WERI-Rb-1 (cell line): ENCODE results near the gene ZNF281.

Source experiments
- DNase-seq: peaks from one replicate; pipeline ENCODE4 v3.0.0-alpha.2; 2020
- H3K27ac ChIP-seq: fragments of 250-450 bp; sonication (Bioruptor Pico); 2 replicates; pipeline ENCODE4 v1.5.1; 2020; ENCODE audit warnings: mild to moderate bottlenecking, moderate library complexity
- H3K27me3 ChIP-seq: fragments of 250-450 bp; sonication (Bioruptor Pico); 2 replicates; pipeline ENCODE4 v1.5.1; 2021; ENCODE audit warnings: mild to moderate bottlenecking, low read depth, moderate library complexity; ENCODE audit not compliant: insufficient read depth, severe bottlenecking
- H3K36me3 ChIP-seq: fragments of 250-450 bp; sonication (Bioruptor Pico); 2 replicates; pipeline ENCODE4 v1.5.1; 2020; ENCODE audit warnings: mild to moderate bottlenecking, moderate library complexity
- H3K4me3 ChIP-seq: 2 replicates; pipeline ENCODE4 v1.5.1; 2011; ENCODE audit warnings: low read depth, mild to moderate bottlenecking, control low read depth, low read length
- H3K9me3 ChIP-seq: fragments of 250-450 bp; sonication (Bioruptor Pico); 2 replicates; pipeline ENCODE4 v1.5.1; 2021; ENCODE audit warnings: mild to moderate bottlenecking, moderate library complexity; ENCODE audit not compliant: severe bottlenecking
- CTCF ChIP-seq: IDR thresholded peaks from 2 replicates; pipeline ENCODE4 v1.5.1; 2011; ENCODE audit warnings: low read depth, mild to moderate bottlenecking, control low read depth, inconsistent platforms, low read length

The ZNF281 gene

DNA sequence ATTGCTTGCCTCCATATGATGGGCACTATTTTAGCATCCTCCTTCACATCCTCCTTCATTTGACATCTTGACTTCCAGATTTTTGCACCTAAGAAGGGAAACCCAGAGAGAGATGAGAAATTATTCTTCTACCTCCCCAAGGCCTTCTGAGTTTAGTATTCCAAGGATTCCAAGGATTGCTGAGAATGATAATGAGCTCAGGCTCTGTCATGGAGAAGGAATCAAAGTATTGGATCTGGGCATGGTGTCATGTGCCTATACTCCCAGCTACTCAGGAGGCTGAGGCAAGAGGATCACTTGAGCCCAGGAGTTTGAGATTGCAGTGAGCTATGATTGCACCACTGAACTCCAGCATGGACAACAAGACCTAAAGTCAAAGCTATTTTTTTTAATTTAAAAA, 26.6 kb upstream of the ZNF281 start:
- Histone ChIP-seq H3K27me3 (no peaks in the 10 kb centered on the region), H3K4me3 (no peak overlapping the region), H3K36me3 (no peaks in the 10 kb centered on the region), H3K27ac (no peak overlapping the region), H3K9me3 (no peaks in the 10 kb centered on the region)
- DNase-seq: no peak
- no peak for TF ChIP-seq CTCF

DNA sequence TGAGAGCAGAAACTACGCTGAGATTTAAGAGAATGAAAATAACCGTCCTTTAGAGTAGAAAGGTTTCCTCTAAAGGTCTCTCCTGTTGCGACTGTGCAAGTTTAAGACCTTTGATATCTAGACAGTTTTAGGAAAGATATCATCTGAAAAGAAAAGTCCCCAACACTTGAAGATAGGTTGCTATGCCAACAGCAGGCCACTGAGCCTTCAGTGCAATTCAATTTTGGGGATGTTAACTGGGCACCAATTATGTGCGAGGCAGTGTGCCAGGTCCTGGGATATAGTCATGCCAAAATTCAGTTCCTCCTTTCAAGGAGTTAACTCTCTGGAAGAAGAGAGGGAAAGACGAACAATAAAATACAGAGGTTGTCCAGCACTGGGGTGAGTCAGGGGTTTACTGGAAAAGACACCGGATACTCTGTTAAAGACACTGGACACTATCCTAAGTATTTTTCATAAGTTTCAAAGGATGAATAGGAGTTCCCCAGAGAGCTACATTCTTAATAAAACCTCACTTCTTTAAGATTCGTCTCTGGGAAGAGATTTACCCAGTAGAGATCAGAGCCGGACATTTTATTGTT, 25.5 kb upstream of the ZNF281 start:
- H3K4me3 ChIP-seq: no peak overlapping the region
- H3K27me3 ChIP-seq: no peaks in the 10 kb centered on the region
- no peak for TF ChIP-seq CTCF
- no peaks in the 10 kb centered on the region for H3K36me3 ChIP-seq
- no peaks in the 10 kb centered on the region for H3K9me3 ChIP-seq
- no peak overlapping the region for H3K27ac ChIP-seq
- DNase-seq: no peak

GRCh38 chr1:200433586-200433985, 23.8 kb upstream of the ZNF281 start:
- Histone ChIP-seq H3K27me3 (no peaks in the 10 kb centered on the region), H3K27ac (no peak overlapping the region), H3K4me3 (no peak overlapping the region), H3K9me3 (no peaks in the 10 kb centered on the region), H3K36me3 (no peaks in the 10 kb centered on the region)
- no peak for DNase-seq
- TF ChIP-seq CTCF: no peak

DNA sequence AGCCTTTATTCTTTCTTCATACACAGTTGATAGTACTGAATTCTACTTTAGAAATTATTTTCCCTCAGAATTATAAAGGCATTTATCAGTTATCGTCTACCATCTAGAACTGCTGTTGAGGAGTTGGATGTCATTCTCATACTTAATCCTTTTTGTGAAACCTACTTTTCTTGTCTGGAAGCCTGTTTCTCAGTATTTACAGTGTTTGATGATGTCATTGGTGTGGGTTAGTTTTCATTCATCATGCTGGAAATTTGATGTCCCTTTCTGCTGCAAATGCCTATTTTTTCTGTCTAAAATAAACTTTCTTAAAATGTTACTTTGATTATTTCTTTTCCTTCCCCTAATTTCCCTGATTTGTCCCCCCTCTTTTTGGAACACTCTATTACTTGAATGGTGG, 22.8 kb upstream of the ZNF281 start:
- TF ChIP-seq CTCF: no peak
- H3K27me3 ChIP-seq: no peaks in the 10 kb centered on the region
- H3K9me3 ChIP-seq: no peaks in the 10 kb centered on the region
- no peak for DNase-seq
- H3K4me3 ChIP-seq: no peak overlapping the region
- no peak overlapping the region for H3K27ac ChIP-seq
- H3K36me3 ChIP-seq: no peaks in the 10 kb centered on the region

GRCh38 chr1:200429221-200429751, 19.4 kb upstream of the ZNF281 start:
- Histone ChIP-seq H3K27me3 (no peaks in the 10 kb centered on the region), H3K4me3 (no peak overlapping the region), H3K9me3 (no peaks in the 10 kb centered on the region), H3K27ac (no peak overlapping the region), H3K36me3 (no peaks in the 10 kb centered on the region)
- no peak for TF ChIP-seq CTCF
- DNase-seq: no peak
